ENCODE measurements around the gene CEP170B. TPM values are rescaled to one million over a fixed set of nuclear protein-coding genes. Genes with fewer than 3 reads are reported as not detected.

Gene CEP170B
- total and polyA plus RNA-seq, 2 of the 8 experiments (the other 6 are each of a cell fraction or from before 2014, with no cell fraction given): 9.1 to 33.8 TPM

DNA sequence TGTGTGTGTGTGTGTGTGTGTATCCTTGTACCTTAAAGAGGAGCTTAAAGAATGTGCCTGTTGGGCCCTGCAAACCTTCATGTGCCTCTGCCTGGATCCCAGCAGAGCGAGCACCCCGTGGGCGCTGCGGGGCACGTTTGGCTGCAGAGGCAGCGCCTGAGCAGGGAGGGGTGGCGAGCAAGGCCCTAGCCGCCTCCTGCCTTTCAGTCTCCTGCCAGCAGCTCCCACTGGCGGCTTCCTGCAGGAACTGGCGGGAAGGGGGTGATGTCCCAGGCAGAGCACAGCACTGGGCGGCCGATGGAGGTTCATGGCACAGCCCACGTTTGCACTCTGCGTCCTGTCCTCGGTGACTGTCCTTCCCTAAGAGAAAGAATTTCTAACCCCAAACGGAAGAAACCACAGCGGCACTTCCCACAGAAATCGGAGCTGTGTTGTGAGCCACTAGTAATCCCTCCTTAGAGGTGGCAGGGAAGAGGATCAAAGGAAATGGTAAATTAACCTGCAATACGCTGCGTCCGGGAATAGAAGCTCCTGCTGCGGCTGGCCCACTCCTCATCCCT, 44.3 kb upstream of the CEP170B start (continued):
- TF ChIP-seq RAD21 (IDR thresholded peaks at IDR 0.05 in 1 of 2, conservative IDR thresholded peaks at IDR 0.05 in 1 of 2; ENCODE audit: low read depth in 2 of 2, low read length in 2 of 2) (peak; percentile 51 to 61), RNF2 (IDR thresholded peaks at IDR 0.05; ENCODE audit: borderline replicate concordance, low read depth, low read length, missing control alignments, poor library complexity, severe bottlenecking) (no peak), CEBPB (IDR thresholded peaks at IDR 0.05; ENCODE audit: low read depth, low read length) (no peak), CTCF (IDR thresholded peaks at IDR 0.05; ENCODE audit: control extremely low read depth in 1 of 3, insufficient read depth in 1 of 3, low read depth in 1 of 3, low read length in 3 of 3) (peak; percentile 67 to 73 (median 69)), E2F6 (IDR thresholded peaks at IDR 0.05) (peak; percentile 75), SIN3A (conservative IDR thresholded peaks at IDR 0.05 in 1 of 2, IDR thresholded peaks at IDR 0.05 in 1 of 2; ENCODE audit: low read depth in 1 of 2, low read length in 2 of 2) (no peak), JUN (IDR thresholded peaks at IDR 0.05; ENCODE audit: low read depth, low read length) (no peak), KDM4A (IDR thresholded peaks at IDR 0.05; ENCODE audit: low read depth, low read length, severe bottlenecking) (no peak), JUND (IDR thresholded peaks at IDR 0.05; ENCODE audit: low read length) (no peak), YY1 (IDR thresholded peaks at IDR 0.05; ENCODE audit: low read depth, low read length) (no peak), SAP30 (IDR thresholded peaks at IDR 0.05; ENCODE audit: insufficient read depth, insufficient replicate concordance, low read length) (no peak), SIX5 (IDR thresholded peaks at IDR 0.05; ENCODE audit: low read depth, low read length) (no peak), TAF7 (optimal IDR thresholded peaks at IDR 0.05; ENCODE audit: borderline replicate concordance, low read depth, low read length) (no peak), EZH2 (IDR thresholded peaks at IDR 0.05; ENCODE audit: low read depth, low read length, severe bottlenecking) (no peak), RFX5 (IDR thresholded peaks at IDR 0.05; ENCODE audit: borderline replicate concordance, low read depth, low read length) (no peak), POLR2AphosphoS5 (IDR thresholded peaks at IDR 0.05; ENCODE audit: low read depth, low read length) (no peak), CREB1 (IDR thresholded peaks at IDR 0.05) (no peak), GABPA (IDR thresholded peaks at IDR 0.05; ENCODE audit: borderline replicate concordance, insufficient read depth, low read length) (no peak), TCF12 (IDR thresholded peaks at IDR 0.05; ENCODE audit: low read depth, low read length) (no peak), SP4 (IDR thresholded peaks at IDR 0.05; ENCODE audit: low read length) (no peak)
- TF ChIP-seq, protein P1, sequence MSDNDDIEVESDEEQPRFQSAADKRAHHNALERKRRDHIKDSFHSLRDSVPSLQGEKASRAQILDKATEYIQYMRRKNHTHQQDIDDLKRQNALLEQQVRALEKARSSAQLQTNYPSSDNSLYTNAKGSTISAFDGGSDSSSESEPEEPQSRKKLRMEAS (IDR thresholded peaks at IDR 0.05): peak; percentile 71

Data from H1 (cell line).